GM18868 (cell line): ENCODE results near the gene HBA2.
"Not testable (repeated sequence)": the region's sequence is repeated elsewhere in the genome, so short reads cannot be mapped to it uniquely, and the experiment has no call there.

Experiments
- ATAC-seq: cut with Tn5 transposase; IDR thresholded peaks from one replicate; pipeline ENCODE4 v1.9.1; 2021; ENCODE audit warnings: mild to moderate bottlenecking, moderate library complexity; ENCODE audit not compliant: unreplicated experiment

HBA2 gene

GRCh38 chr16:191831-192230 is 19.2 kb downstream of the HBA2 start:
- ATAC-seq, result no peak

DNA sequence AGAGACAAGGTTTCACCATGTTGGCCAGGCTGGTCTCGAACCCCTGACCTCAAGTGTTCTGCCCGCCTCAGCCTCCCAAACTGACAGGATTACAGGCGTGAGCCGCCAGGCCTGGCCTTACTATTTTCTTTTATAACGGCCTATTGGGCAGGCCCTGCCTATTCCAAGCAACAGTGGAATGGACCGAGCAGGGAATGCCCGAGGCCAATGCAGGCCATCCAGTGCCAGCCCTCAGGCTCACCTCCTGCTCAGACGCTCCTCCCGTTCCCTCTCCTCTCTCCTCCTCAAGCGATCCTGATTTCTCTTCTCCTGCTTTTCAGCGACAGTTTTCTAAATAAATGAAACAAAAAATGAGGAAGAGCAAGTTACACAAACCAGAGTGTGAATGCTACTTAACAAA is 20.0 kb downstream of the HBA2 start:
- no peak for ATAC-seq

GRCh38 chr16:193441-193840 is 20.8 kb downstream of the HBA2 start:
- ATAC-seq, result no peak

DNA sequence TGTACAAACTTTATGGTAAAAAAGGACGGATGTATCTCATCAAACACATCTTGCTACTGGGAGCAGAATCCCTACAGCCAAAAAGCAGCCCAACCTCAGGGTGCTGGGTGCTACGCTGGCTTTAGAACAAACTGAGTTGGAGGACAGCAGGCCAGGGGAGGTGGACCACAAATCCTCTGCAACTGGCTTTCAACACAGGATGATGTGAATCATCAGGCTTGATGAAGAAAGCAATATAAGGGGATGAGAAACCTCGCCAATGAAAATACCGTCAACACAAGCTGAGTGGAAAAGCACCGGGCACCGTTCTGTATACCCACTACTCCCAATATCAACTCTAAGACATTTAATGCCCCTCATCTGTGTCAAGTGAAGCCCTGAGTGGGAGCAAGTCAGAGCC is 21.8 kb downstream of the HBA2 start:
- no peak for ATAC-seq

DNA sequence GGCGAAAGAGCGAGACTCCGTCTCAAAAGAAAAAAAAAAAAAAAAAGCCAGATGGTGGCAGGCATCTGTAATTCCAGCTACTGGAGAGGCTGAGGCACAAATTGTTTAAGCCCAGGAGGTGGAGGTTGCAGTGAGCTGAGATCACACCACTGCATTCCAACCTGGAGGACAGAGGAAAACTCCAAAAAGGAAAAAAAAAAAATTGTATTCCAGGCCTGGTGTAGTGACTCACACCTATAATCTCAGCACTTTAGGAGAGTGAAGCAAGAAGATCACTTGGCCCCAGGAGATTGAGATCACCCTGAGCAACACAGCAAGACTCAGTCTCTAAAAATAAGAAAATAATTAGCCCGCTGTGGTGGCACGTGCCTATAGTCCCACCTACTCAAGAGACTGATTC is 27.7 kb downstream of the HBA2 start:
- ATAC-seq, result no peak

- no peak for ATAC-seq
Measured at GRCh38 chr16:203246-203645, 30.6 kb downstream of the HBA2 start.

DNA sequence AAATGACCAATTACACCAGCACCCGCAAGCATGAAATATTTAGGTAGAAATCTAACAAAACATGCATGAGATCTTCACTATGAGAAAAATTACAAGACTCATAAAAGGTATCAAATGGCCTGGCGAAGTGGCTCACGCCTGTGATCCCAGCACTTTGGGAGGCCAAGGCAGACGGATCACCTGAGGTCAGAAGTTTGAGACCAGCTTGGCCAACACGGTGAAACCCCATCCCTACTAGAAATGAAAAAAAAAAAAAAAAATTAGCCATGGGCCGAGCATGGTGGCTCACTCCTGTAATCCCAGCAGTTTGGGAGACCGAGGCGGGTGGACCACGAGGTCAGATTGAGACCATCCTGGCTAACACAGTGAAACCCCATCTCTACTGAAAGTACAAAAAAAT is 31.4 kb downstream of the HBA2 start:
- ATAC-seq, result not testable (repeated sequence)

DNA sequence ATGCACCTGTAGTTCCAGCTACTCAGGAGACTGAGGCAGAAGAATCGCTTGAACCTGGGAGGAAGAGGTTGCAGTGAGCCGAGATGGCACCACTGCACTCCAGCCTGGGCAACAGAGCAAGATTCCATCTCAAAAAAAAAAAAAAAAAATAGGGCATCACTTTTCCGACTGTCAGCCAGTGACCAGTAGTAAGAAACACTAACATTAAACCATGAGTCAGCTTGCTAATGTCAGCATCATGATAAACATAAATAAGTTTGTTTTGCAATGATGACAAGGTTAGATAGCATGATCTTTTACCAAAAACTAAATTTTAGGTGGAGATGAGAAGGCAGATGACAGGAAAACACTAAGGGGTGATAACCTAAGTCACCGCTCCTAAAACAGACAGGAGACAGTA is 36.7 kb downstream of the HBA2 start:
- not testable (repeated sequence) for ATAC-seq

DNA sequence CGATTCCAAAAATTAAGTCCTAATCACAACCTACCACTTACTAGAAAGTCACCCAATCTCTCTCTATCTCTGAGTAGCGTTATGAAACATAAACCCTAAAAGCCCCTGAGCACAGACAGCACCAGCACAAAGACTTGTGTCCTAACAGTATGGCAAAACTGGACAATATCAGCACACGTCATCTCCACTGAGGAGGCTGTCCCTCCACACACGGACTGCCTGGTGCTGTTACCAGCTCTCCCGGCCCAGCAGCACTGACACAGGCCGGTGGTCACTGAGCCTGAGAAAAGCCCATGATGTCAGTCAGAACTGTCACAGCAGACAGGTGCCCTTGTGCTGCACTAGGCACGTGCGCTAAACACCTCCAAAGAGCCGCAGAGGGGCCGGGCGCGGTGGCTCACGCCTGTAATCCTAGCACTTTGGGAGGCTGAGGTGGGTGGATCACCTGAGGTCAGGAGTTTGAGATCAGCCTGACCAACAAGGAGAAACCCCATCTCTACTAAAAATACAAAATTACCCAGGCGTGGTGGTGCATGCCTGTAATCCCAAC is 39.0 kb downstream of the HBA2 start:
- not testable (repeated sequence) for ATAC-seq

DNA sequence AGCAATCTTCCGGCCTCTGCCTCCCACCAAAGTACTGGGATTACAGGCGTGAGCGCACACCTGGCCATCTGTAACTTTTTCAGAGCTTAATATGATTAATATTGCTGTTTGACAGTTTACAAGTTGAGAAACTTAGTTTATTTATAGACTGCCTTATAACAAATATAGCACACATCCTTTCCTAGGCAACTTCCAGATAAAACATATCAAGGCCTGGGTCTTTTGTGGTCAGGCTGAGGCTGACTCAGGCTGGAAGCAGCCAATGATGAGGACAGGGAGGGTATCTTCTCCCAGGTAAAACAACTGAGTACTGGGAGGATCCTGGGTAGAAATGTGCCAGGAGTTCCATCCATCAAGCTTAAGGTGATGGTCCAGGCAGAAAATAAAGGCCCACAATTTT is 40.3 kb downstream of the HBA2 start:
- ATAC-seq, result no peak

DNA sequence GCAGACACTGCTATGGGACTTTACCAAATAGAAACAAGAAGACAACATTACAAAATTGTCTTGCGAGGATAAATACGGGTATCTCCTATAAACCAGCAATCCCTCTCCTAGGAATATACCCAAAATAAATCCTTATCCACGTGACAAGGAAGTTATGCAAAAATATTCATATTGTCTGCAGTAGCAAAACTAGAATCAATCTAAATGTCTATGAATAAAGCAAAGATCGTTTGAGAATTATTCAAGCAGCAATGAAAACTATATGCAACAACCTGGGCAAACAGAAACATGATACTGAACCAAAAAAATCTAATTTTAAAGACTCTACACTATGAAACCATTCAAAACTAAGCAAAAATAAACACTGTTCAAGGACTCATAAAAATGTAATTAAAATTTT is 47.3 kb downstream of the HBA2 start:
- no peak for ATAC-seq
